Measurements from ENCODE around the gene OR6X1.
"Not testable (repeated sequence)": the region's sequence is repeated elsewhere in the genome, so short reads cannot be mapped to it uniquely, and the experiment has no call there.

Gene OR6X1

DNA sequence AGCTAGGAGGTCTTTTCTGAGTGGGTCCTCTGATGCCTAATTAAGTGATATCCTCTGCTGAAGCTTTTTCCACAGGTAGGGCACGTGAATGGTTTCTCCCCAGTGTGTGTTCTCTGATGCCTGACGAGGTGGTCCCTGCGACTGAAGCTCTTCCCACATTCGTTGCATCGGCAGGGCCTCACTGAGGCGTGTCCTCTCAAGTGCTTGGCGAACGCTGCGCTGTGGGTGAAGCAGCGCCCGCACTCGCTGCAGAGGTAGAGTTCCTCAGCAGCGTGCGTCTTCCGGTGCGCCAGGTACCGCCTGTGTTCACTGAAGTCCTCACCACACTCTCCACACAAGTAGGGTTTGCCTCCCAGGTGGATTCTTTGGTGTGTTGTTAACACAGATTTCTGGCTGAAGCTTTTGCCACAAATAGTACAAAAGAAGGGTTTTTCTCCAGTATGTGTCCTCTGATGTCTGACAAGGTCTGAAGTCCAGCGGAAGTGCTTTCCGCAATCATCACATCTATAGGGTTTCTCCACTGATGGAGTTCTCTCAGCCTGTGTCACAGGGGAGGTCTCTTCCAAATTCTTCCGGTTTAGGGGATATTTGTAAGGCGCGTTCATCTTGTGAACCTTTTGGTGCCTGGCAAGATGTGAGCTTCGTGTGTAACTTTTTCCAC, 28.2 kb downstream of the OR6X1 start:
- no peak overlapping the region for H3K4me3 Mint-ChIP-seq
- H3K36me3 Mint-ChIP-seq (ENCODE audit: low read depth), result peaks cover 69% of the 10 kb centered on the region
- no peaks in the 10 kb centered on the region for H3K27me3 Mint-ChIP-seq (ENCODE audit: low read depth)
- peaks cover 11% of the 10 kb centered on the region for H3K9me3 Mint-ChIP-seq
- no peaks in the 10 kb centered on the region for H3K4me1 Mint-ChIP-seq
- TF ChIP-seq, protein P1, sequence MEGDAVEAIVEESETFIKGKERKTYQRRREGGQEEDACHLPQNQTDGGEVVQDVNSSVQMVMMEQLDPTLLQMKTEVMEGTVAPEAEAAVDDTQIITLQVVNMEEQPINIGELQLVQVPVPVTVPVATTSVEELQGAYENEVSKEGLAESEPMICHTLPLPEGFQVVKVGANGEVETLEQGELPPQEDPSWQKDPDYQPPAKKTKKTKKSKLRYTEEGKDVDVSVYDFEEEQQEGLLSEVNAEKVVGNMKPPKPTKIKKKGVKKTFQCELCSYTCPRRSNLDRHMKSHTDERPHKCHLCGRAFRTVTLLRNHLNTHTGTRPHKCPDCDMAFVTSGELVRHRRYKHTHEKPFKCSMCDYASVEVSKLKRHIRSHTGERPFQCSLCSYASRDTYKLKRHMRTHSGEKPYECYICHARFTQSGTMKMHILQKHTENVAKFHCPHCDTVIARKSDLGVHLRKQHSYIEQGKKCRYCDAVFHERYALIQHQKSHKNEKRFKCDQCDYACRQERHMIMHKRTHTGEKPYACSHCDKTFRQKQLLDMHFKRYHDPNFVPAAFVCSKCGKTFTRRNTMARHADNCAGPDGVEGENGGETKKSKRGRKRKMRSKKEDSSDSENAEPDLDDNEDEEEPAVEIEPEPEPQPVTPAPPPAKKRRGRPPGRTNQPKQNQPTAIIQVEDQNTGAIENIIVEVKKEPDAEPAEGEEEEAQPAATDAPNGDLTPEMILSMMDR (IDR thresholded peaks at IDR 0.05; ENCODE audit: unreplicated experiment in 3 of 3), result no peak
- no peak overlapping the region for H3K27ac Mint-ChIP-seq

- Mint-ChIP-seq H3K4me1 (no peaks in the 10 kb centered on the region), H3K9me3 (no peaks in the 10 kb centered on the region)
Observed at GRCh38 chr11:123719452-123719851, 34.9 kb downstream of the OR6X1 start.

GRCh38 chr11:123718469-123718868, 35.8 kb downstream of the OR6X1 start:
- H3K4me3 Mint-ChIP-seq, result no peak overlapping the region
- peaks cover 5% of the 10 kb centered on the region for H3K27me3 Mint-ChIP-seq (ENCODE audit: low read depth)
- TF ChIP-seq, protein P1 (IDR thresholded peaks at IDR 0.05; ENCODE audit: unreplicated experiment in 3 of 3), result no peak
- no peaks in the 10 kb centered on the region for H3K9me3 Mint-ChIP-seq
- H3K36me3 Mint-ChIP-seq (ENCODE audit: low read depth), result peaks cover 6% of the 10 kb centered on the region
- no peaks in the 10 kb centered on the region for H3K4me1 Mint-ChIP-seq
- no peak overlapping the region for H3K27ac Mint-ChIP-seq

More at GRCh38 chr11:123719452-123719851, 34.9 kb downstream of the OR6X1 start:
- Mint-ChIP-seq H3K4me3 (no peak overlapping the region), H3K27ac (no peak overlapping the region), H3K27me3 (ENCODE audit: low read depth) (peaks cover 5% of the 10 kb centered on the region), H3K36me3 (ENCODE audit: low read depth) (peaks cover 16% of the 10 kb centered on the region)
- TF ChIP-seq, protein P1 (IDR thresholded peaks at IDR 0.05; ENCODE audit: unreplicated experiment in 3 of 3), result no peak

GRCh38 chr11:123718063-123718462, 36.3 kb downstream of the OR6X1 start:
- TF ChIP-seq, protein P1 (IDR thresholded peaks at IDR 0.05; ENCODE audit: unreplicated experiment in 3 of 3), result no peak
- H3K9me3 Mint-ChIP-seq, result no peaks in the 10 kb centered on the region
- no peak overlapping the region for H3K4me3 Mint-ChIP-seq
- H3K27ac Mint-ChIP-seq, result no peak overlapping the region
- no peaks in the 10 kb centered on the region for H3K4me1 Mint-ChIP-seq
- peaks cover 2% of the 10 kb centered on the region for H3K36me3 Mint-ChIP-seq (ENCODE audit: low read depth)
- H3K27me3 Mint-ChIP-seq (ENCODE audit: low read depth), result peaks cover 5% of the 10 kb centered on the region

DNA sequence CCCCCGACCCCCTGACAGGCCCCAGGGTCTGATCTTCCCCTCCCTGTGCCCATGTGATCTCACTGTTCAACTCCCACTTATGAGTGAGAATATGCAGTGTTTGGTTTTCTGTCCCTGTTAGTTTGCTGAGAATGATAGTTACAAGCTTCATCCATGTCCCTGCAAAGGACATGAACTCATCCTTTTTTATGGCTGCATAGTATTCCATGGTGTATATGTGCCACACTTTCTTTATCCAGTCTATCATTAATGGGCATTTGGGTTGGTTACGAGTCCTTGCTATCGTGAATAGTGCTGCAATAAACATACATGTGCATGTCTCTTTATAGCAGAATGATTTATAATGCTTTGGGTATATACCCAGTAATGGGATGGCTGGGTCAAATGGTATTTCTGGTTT, 41.7 kb downstream of the OR6X1 start:
- not testable (repeated sequence) for H3K36me3 Mint-ChIP-seq (ENCODE audit: low read depth); H3K4me1 Mint-ChIP-seq; H3K9me3 Mint-ChIP-seq; H3K4me3 Mint-ChIP-seq; H3K27ac Mint-ChIP-seq
- H3K27me3 Mint-ChIP-seq (ENCODE audit: low read depth), result peaks cover 12% of the 10 kb centered on the region

DNA sequence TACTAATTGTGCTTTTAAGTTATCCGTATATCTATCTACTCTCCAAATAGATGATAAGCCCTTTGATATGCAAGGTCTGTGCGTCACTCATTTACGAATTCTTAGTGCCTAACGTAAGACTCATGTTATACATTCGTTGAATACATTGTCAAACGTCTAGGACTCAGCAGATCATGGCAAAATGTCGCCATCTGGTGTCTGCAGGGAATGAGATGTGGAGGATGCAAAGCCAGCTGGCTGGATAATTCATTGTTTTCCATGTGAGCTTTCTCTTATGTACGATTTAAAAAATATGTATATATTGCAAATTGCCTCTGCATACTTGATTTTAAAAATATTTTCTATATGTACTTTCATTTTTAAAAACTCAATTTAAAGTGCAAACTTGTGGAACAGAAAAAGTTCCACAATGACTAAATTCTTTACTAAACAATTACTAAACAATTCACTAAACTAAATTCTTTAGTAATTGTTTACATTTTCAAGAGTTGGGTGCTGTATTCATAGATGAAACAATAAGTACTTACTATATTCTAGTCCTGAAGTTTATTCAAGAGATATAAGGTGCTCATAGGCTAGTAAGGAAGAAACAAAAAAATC, 46.6 kb downstream of the OR6X1 start:
- Mint-ChIP-seq H3K4me1 (peaks cover 6% of the 10 kb centered on the region), H3K4me3 (no peak overlapping the region), H3K27ac (no peak overlapping the region), H3K27me3 (ENCODE audit: low read depth) (peaks cover 12% of the 10 kb centered on the region), H3K9me3 (no peaks in the 10 kb centered on the region), H3K36me3 (ENCODE audit: low read depth) (no peaks in the 10 kb centered on the region)
- TF ChIP-seq, protein P1 (IDR thresholded peaks at IDR 0.05; ENCODE audit: unreplicated experiment in 3 of 3), result peak; percentile 81 to 89 (median 88)

All from nephron (organoid).